ENCODE data around the gene GFI1B.
"Not testable (repeated sequence)": the region's sequence is repeated elsewhere in the genome, so short reads cannot be mapped to it uniquely, and the experiment has no call there.

GFI1B gene

GRCh38 chr9:132970324-132971062 is 8.0 kb upstream of the GFI1B start:
- no peak for DNase-seq

GRCh38 chr9:132973166-132973565 is 5.3 kb upstream of the GFI1B start:
- no peak for DNase-seq

GRCh38 chr9:132973713-132974112 is 4.8 kb upstream of the GFI1B start:
- DNase-seq, result no peak

- no peak for DNase-seq
These were observed 2.5 kb upstream of the GFI1B start for GRCh38 chr9:132975961-132976360.

DNA sequence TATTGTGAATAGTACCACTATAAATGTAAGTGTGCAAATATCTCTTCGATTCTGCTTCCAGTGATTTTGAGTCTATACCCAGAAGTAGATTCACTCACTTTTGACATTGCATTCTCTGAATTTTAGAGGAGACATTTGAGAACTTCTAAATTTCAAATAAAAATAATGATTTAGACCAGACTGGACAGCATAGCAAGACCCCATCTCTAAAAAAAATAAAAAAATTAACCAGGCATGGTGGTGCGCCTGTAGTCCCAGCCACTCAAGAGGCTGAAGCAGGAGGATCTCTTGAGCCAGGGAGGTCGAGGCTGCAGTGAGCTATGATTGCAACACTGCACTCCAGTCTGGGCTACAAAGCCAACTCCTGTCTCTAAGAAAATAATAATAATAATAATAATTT is 1.9 kb upstream of the GFI1B start:
- DNase-seq, result no peak

DNA sequence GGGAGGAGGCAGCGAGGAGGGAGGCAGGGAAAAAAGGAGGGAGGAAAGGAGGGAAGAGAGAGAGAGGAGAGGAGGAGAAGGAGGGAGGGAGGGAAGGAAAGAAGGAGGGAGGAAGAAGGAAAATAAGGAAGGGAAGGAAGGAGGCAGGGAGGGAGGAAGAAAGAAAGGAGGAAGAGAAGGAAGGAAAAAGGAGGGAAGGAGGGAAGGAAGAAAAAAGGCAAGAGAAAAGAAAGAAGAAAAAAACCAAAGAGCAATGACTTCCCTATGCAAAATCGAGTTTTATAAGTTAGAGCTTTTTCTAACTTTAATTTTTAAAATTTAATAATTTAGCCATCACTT is 413 bp upstream of the GFI1B start:
- DNase-seq, result no peak

- DNase-seq, result no peak
These were observed 1.7 kb downstream of the GFI1B start for GRCh38 chr9:132980157-132980556.

DNA sequence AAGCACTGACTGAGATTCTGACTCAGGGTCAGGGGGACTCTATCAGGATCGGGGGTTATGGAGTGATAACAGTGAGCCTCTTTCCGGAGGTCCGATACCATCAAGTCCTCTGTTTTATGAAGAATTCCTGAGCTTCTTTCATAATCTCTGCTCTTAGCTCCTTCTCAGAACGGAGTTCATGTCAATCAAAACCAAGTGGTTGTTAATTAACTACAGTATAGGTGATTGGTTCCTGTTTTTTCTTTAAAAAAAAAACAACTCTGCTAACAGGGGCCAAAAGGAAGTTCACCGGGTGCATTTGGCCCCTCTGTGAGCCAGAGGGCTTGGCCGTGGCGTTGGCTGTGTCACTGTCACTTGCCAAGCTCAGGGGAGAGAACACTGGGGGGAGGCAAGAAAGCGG is 4.0 kb downstream of the GFI1B start:
- DNase-seq, result no peak

GRCh38 chr9:132983491-132984201 is 5.2 kb downstream of the GFI1B start:
- no peak for DNase-seq

GRCh38 chr9:132984202-132985070 is 5.9 kb downstream of the GFI1B start:
- no peak for DNase-seq

GRCh38 chr9:132985071-132985350 is 6.5 kb downstream of the GFI1B start:
- DNase-seq, result no peak

- DNase-seq, result no peak
These were observed 7.0 kb downstream of the GFI1B start for GRCh38 chr9:132985489-132985888.

DNA sequence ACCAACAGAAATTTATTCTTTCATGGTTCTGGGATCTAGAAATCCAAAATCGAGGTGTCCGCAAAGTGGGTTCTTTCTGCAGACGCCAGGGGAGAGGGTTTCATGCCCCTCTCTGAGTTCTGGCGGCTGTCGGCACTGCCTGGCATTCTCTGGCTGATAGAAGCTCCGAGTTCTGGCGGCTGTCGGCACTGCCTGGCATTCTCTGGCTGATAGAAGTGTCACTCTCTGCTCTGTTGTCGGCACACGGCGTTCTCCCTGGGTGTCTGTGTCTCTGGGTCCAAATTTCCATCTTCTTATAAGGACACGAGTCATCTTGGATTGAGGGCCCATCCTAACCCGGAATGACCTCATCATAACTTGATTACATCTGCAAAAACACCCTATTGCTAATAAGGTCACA is 7.6 kb downstream of the GFI1B start:
- DNase-seq, result no peak

DNA sequence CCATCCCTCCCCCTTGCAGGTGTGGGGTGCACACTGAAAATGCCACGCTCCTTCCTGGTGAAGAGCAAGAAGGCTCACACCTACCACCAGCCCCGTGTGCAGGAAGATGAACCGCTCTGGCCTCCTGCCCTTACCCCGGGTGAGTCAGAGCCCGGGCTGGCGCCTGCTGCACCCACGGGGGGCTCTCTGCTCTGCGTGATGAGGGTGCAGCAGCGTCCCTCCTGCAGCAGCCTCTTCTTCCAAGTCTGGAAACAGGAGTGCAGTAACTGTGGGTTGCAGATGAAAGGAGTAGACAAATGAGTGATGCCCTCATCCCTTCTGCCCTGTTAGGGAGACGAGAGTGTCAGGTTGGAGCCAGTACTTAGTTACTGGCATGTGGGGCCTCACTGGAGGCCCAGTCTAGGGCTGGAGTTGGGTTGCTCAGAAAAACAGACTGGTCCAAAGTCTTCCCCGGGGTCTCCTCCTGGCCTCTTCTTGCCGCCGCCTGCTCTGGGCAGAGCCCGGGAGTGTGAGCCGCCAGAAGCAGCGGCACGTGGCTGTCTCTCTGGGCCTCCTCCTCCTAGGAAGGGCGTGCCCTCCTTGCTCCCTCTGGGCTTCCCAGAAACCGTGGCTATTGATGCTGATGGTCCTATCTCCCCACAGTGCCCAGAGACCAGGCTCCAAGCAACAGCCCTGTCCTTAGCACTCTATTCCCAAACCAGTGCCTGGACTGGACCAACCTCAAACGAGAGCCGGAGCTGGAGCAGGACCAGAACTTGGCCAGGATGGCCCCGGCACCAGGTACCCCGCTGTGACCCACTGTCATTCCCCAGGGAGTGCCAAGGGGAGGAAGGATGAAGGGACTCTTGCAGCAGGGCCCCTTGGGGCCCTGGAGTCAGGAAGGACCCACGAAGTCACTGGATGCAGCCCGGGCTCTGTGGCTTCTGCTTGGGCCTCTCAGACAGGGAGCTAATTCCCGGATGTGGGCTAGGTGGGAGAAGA is 8.4 kb downstream of the GFI1B start:
- DNase-seq, result no peak

- DNase-seq, result no peak
These were observed 9.9 kb downstream of the GFI1B start for GRCh38 chr9:132988244-132989013.

DNA sequence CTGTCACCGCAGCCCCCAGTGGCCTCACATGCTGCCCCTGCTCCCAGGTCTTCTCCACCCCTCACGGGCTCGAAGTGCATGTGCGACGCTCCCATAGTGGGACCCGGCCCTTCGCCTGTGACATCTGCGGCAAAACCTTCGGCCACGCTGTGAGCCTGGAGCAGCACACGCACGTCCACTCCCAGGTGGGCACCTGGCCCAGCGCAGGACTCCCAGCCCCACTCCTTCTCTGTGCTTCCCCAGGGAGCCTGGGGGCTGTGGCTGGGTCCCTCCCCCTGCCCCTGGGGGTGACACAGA is 10.5 kb downstream of the GFI1B start:
- DNase-seq, result no peak

GRCh38 chr9:132989414-132989996 is 11.0 kb downstream of the GFI1B start:
- no peak for DNase-seq

DNA sequence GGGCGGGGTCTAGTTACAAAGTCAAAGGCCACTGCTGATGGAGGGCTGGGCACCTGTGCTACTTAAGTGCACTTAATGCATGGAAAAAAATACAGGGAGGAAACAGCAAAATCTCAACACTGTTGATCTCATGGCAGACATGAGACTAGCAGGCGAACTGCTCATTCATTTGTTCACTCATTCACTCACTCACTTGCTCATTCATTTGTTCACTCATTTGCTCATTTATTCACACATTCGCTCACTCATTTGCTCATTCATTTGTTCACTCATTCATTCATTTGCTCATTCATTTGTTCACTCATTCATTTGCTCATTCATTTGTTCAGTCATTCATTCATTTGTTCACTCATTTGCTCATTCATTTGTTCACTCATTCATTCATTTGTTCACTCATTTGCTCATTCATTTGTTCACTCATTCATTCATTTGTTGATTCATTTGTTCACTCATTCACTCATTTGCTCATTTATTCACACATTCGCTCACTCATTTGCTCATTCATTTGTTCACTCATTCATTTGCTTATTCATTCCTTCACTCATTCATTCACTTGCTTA is 11.6 kb downstream of the GFI1B start:
- not testable (repeated sequence) for DNase-seq

- no peak for DNase-seq
These were observed 12.3 kb downstream of the GFI1B start for GRCh38 chr9:132990781-132991180.

- DNase-seq, result no peak
These were observed 13.1 kb downstream of the GFI1B start for GRCh38 chr9:132991351-132992300.

Measured in COR-L47 (cell line).